Mesenteric fat pad (tissue), 1 donor: Measurements from ENCODE around the gene TMEM200B. TPM values are rescaled to one million over a fixed set of nuclear protein-coding genes. Genes with fewer than 3 reads are reported as not detected.
"Not testable (repeated sequence)": the region's sequence is repeated elsewhere in the genome, so short reads cannot be mapped to it uniquely, and the experiment has no call there.

ENCODE experiments used
- DNase-seq: peaks from one replicate; pipeline ENCODE4 v3.0.0-alpha.2; 2020; ENCODE audit warnings: low spot score
- total RNA-seq: library from RNA; stranded (reverse); fragmentation: NEBNext Ultra II Directional; extraction: Animal tissue kit (Norgen Biotek cat#: 25700); gene quantifications from one replicate; pipeline ENCODE4 v1.2.1, GENCODE V29; 2021
- donor health status: DM: yes; HTN: yes; CAD: no.

TMEM200B gene
- total RNA-seq, 1 donor from 2014 or later, result 15.1 TPM

- DNase-seq, result no peak
Measured at GRCh38 chr1:29112705-29113412, 10.8 kb downstream of the TMEM200B start.

- not testable (repeated sequence) for DNase-seq
Measured at GRCh38 chr1:29108041-29108440, 15.7 kb downstream of the TMEM200B start.

- no peak for DNase-seq
Measured at GRCh38 chr1:29105822-29106221, 17.9 kb downstream of the TMEM200B start.

GRCh38 chr1:29100487-29100886 lies 23.2 kb downstream of the TMEM200B start:
- no peak for DNase-seq

DNA sequence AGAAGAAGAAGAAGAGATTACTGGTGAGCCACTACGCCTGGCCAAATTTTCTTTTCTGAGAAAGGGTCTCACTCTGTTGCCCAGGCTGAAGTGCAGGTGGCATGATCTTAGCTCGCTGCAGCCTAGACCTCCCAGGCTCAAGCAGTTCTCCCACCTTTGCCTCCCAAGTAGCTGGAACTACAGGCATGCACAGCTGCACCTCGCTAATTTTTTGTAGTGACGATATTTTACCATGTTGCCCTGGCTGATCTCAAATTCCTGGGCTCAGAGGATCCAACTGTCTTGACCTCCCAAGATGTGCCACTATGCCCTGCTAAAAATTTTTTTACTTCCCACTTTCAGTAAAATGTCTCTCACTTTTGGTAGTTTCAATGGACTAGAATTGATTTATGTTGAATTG lies 24.4 kb downstream of the TMEM200B start:
- DNase-seq, result no peak

DNA sequence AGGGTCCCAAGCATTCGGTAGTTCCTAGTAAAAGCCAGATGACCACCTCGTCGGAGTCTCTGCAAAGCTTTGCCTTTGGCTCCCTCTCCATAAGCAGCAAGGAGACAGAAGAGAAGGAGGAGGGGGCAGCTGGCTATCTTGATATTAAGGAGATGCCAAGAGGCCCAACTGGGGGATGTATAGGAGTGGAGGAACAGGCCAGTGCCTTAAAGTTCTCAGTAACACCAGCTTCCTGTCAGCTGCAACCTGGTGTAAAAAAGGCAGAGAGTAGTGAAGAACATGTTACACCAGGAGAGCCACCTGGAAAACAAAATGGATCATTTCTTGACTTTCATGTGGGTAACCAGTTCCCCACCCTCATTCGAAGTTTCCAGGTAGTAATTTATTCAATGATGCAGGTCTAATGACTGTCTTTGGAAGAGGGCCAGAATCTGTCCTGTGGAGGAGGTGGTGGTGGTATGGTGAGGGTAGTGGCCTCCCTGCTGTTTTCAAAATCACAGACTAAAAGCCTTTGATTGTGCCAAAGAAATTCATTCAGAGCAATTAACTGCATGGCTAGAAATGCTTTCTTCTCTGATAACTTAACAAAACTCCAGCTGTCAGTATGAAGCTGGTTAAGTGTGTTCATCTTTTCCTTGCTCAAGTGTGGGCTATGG lies 27.3 kb downstream of the TMEM200B start:
- DNase-seq, result no peak

GRCh38 chr1:29094954-29095353 lies 28.7 kb downstream of the TMEM200B start:
- DNase-seq, result no peak

- DNase-seq, result no peak
Measured at GRCh38 chr1:29094433-29094832, 29.3 kb downstream of the TMEM200B start.

DNA sequence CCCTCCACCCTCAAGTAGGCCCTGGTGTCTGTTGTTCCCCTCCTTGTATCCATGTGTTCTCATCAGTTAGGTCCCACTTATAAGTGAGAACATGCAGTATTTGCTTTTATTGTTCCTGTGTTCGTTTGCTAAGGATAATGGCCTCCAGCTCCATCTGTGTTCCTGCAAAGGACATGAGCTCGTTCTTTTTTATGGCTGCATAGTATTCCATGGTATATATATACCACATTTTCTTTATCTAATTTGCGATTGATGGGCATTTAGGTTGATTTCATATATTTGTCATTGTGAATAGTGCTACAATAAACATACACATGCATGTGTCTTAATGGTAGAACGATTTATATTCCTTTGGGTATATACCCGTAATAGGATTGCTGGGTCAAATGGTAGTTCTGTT lies 31.0 kb downstream of the TMEM200B start:
- not testable (repeated sequence) for DNase-seq

DNA sequence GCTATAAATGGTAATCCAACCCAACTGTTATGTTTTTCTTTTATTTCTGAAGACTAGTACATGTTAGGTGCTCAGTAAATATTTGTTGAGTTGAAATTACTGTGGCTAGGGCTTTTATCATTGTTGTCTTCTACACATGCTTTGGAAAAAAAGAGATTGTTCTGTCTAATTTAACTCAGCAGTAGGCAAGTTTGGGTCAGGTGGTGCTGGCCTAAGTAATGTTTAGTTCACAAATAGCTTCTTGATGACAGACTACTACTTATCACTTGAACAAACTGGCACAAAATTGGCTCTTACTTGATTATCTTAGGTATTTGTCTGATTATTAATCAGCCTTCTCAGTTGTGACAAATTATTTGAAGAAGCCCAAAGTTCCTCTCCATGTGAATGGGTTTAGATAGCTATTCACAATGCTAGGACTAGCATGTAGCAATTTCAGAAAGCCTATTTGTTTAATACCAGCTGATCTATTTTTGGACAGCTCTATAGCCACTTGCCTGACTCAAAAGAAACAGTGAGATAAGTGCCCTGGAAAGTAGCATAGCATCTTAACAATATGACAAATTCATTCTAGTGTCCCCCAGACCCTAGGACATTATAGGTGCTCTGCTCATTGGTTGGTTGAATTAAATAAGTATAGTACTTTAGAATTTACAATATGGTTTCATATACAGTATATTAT lies 32.6 kb downstream of the TMEM200B start:
- DNase-seq, result no peak

- no peak for DNase-seq
Measured at GRCh38 chr1:29084196-29084521, 39.5 kb downstream of the TMEM200B start.

DNA sequence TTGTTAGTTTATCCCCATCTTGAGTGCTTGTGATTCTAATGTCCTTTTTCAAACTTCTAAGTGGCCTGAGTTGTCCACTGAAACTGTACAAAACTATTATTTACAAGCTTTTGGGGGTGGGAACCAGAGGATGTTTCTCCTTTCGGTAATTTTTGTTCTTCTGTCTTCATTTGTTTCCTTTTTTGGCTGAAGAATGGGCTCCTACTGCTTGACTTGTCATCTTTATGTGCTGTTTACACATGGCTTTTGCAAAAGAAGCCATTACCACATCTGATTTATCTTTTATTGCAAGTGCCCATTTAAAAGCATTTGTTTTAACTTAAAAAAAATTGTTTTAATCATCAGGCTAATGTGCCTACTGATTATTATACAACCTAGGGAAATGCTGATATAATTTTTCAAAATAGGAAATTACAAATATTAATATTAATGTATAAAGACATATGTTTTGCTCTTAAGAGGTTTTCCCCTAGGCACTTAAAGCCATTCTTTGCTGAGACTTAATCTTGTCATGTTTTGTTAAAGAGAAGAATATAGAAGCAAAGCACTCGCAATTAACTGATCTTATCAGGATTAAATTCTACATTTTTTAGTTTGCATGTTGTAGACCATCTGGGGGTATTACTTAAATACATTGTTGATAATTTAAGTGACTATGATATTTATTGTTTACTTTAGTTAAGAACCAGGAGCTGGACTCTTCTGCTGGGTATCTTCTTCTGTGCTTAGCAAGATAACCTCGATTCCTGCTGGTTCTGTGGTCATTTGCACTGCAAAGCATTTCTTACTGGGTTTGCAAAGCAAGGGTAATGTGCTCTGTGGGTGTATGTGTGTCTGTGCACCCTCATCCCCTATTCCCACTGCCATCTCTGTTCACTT lies 40.1 kb downstream of the TMEM200B start:
- DNase-seq, result no peak

DNA sequence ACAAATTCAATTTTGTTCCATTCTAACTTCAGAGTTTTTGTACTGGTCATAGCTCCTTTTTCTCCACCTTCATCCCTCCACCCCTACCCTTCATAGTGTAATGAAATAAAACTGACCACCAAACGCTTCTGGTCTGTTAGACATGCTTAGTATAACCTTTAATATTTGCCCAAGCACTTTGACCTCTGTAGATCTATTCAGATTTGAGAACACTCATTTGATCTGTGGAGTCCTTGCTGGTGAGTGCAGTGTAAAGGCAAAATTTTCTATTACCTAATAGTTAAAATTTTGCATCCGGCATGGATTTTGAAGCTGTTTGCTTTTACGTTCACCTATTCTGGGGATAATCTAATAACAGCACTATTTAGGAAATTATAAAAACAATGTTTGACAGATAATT lies 41.2 kb downstream of the TMEM200B start:
- no peak for DNase-seq

DNA sequence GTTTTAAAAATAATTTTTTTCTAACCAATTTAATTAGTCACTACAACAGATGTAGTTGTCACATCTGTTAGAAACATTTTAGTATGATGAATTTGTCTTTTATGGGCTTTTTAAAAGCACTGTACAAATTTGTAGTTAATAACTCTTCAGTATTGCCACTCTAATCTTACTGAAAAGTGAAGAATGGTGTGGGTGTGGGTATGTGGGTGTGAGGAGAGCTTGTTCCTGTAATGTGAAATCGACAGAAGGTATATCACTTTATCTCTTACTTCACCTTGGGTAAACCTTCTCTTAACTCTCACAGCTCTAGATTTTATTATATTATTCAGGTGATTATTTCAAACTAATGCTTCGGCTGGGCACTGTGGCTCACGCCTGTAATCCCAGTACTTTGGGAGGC lies 42.5 kb downstream of the TMEM200B start:
- no peak for DNase-seq

- not testable (repeated sequence) for DNase-seq
Measured at GRCh38 chr1:29079916-29080629, 43.6 kb downstream of the TMEM200B start.

- no peak for DNase-seq
Measured at GRCh38 chr1:29077155-29077554, 46.5 kb downstream of the TMEM200B start.

Other genes starting within 250 kb of the TMEM200B start
- 37.7 TPM for gene EPB41, start 209.3 kb downstream of the TMEM200B start, total RNA-seq
- 103 TPM for gene SRSF4, start 58.0 kb upstream of the TMEM200B start, total RNA-seq
- 57.4 TPM for gene MECR, start 107.0 kb upstream of the TMEM200B start, total RNA-seq
- gene PTPRU, start 112.6 kb upstream of the TMEM200B start, total RNA-seq, result 17.2 TPM